PC-3 (cell line): Measurements from ENCODE around the gene WDR27.

Experiments
- EZH2 ChIP-seq: fragments of 300-600 bp; sonication (generic); IDR thresholded peaks from one replicate; pipeline ENCODE4 v1.6.1; 2017; ENCODE audit warnings: antibody characterized with exemption, mild to moderate bottlenecking, low read length; ENCODE audit not compliant: unreplicated experiment
- EZH2phosphoT487 ChIP-seq: fragments of 300-600 bp; sonication (generic); IDR thresholded peaks from 2 replicates; pipeline ENCODE4 v1.6.1; 2018; ENCODE audit warnings: mild to moderate bottlenecking, antibody characterized with exemption, low read length, borderline replicate concordance
- TF ChIP-seq, protein P1 (sequence below): fragments of 300-600 bp; sonication (generic); conservative IDR thresholded peaks from 2 replicates; pipeline ENCODE4 v1.5.1; 2017; ENCODE audit warnings: antibody characterized with exemption, low read depth, mild to moderate bottlenecking, low read length

DNA sequence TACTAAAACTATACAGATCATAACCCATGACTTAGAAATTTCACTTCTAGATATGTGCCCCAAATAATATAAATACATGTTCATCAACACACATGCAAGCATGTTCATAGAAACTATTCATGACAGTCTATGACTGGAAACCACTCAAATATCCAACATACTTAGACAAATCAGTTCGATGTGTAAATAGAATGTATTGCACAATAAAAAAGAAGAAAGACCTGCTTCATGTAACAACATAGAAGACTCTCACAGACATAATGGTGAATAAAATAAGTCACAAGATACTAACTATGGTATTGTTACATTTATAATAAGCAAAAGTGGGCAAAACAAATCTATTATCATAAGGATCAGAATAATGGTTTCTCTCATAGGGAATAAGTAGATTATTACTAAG is 284.7 kb downstream of the WDR27 start:
- TF ChIP-seq, protein P1, sequence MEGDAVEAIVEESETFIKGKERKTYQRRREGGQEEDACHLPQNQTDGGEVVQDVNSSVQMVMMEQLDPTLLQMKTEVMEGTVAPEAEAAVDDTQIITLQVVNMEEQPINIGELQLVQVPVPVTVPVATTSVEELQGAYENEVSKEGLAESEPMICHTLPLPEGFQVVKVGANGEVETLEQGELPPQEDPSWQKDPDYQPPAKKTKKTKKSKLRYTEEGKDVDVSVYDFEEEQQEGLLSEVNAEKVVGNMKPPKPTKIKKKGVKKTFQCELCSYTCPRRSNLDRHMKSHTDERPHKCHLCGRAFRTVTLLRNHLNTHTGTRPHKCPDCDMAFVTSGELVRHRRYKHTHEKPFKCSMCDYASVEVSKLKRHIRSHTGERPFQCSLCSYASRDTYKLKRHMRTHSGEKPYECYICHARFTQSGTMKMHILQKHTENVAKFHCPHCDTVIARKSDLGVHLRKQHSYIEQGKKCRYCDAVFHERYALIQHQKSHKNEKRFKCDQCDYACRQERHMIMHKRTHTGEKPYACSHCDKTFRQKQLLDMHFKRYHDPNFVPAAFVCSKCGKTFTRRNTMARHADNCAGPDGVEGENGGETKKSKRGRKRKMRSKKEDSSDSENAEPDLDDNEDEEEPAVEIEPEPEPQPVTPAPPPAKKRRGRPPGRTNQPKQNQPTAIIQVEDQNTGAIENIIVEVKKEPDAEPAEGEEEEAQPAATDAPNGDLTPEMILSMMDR, result no peak
- TF ChIP-seq EZH2 (no peak), EZH2phosphoT487 (no peak)
